GM18505 (cell line): Measurements from ENCODE around the gene SRSF6.

Source experiments
- ATAC-seq: cut with Tn5 transposase; IDR thresholded peaks from one replicate; pipeline ENCODE4 v1.9.1; 2021; ENCODE audit not compliant: unreplicated experiment
- POLR2A ChIP-seq: IDR thresholded peaks from 4 replicates; pipeline ENCODE4 v1.6.1; 2011; ENCODE audit warnings: borderline replicate concordance; ENCODE audit not compliant: insufficient read depth, insufficient read length; ENCODE audit errors: extremely low read depth

SRSF6 gene

GRCh38 chr20:43458422-43458924 lies 777 bp downstream of the SRSF6 start:
- no peak for TF ChIP-seq POLR2A
- ATAC-seq, result peak; percentile 5

GRCh38 chr20:43459022-43459942 lies 1.6 kb downstream of the SRSF6 start:
- no peak for ATAC-seq
- no peak for TF ChIP-seq POLR2A

GRCh38 chr20:43460172-43460829 lies 2.6 kb downstream of the SRSF6 start:
- no peak for ATAC-seq
- no peak for TF ChIP-seq POLR2A

GRCh38 chr20:43460830-43461200 lies 3.1 kb downstream of the SRSF6 start:
- ATAC-seq, result no peak
- no peak for TF ChIP-seq POLR2A

- peak; percentile 17 for TF ChIP-seq POLR2A
- ATAC-seq, result no peak
Observed at GRCh38 chr20:43461894-43462659, 4.4 kb downstream of the SRSF6 start.

GRCh38 chr20:43462660-43463526 lies 5.2 kb downstream of the SRSF6 start:
- no peak for ATAC-seq
- TF ChIP-seq POLR2A, result no peak

- no peak for TF ChIP-seq POLR2A
- ATAC-seq, result no peak
Observed at GRCh38 chr20:43463527-43464218, 6.0 kb downstream of the SRSF6 start.

GRCh38 chr20:43464219-43464790 lies 6.6 kb downstream of the SRSF6 start:
- no peak for ATAC-seq
- peak; percentile 10 for TF ChIP-seq POLR2A

GRCh38 chr20:43465625-43465943 lies 7.9 kb downstream of the SRSF6 start:
- no peak for ATAC-seq
- TF ChIP-seq POLR2A, result no peak

- no peak for ATAC-seq
- TF ChIP-seq POLR2A, result no peak
Observed at GRCh38 chr20:43467589-43467988, 9.9 kb downstream of the SRSF6 start.

- TF ChIP-seq POLR2A, result no peak
- ATAC-seq, result no peak
Observed at GRCh38 chr20:43472671-43473380, 15.1 kb downstream of the SRSF6 start.
